Activated CD8-positive, alpha-beta memory T cell treated with anti-CD3 and anti-CD28 coated beads, Interleukin-2, amount 50 U/mL, for 4 hours (primary cell): Measurements from ENCODE around the gene GTPBP6.
A peak's percentile ranks its signal among the peaks of the same experiment; 100 is the strongest.
"Not testable (repeated sequence)": the region's sequence is repeated elsewhere in the genome, so short reads cannot be mapped to it uniquely, and the experiment has no call there.

Experiments used
- DNase-seq: peaks from one replicate; pipeline ENCODE4 v3.0.0-alpha.2; 2020

GTPBP6 gene

GRCh38 chrX:316351-317325 lies 2.0 kb downstream of the GTPBP6 start:
- no peak for DNase-seq

GRCh38 chrX:314781-315595 lies 3.6 kb downstream of the GTPBP6 start:
- DNase-seq: peak; percentile 15

GRCh38 chrX:314049-314448 lies 4.5 kb downstream of the GTPBP6 start:
- DNase-seq: peak; percentile 14

GRCh38 chrX:313546-313945 lies 5.0 kb downstream of the GTPBP6 start:
- peak; percentile 4 for DNase-seq

- peak; percentile 14 for DNase-seq
These were observed 5.8 kb downstream of the GTPBP6 start for GRCh38 chrX:312621-313331.

- DNase-seq: peak; percentile 13
These were observed 7.2 kb downstream of the GTPBP6 start for GRCh38 chrX:311156-312129.

- no peak for DNase-seq
These were observed 7.9 kb downstream of the GTPBP6 start for GRCh38 chrX:310621-311155.

GRCh38 chrX:308821-309520 lies 9.6 kb downstream of the GTPBP6 start:
- peak; percentile 5 for DNase-seq

GRCh38 chrX:307261-308111 lies 11.1 kb downstream of the GTPBP6 start:
- peak; percentile 12 for DNase-seq

- DNase-seq: not testable (repeated sequence)
These were observed 11.9 kb downstream of the GTPBP6 start for GRCh38 chrX:306614-307251.

- peak; percentile 13 for DNase-seq
These were observed 12.6 kb downstream of the GTPBP6 start for GRCh38 chrX:305781-306613.

GRCh38 chrX:302975-303374 lies 15.6 kb downstream of the GTPBP6 start:
- DNase-seq: no peak

GRCh38 chrX:300334-300733 lies 18.3 kb downstream of the GTPBP6 start:
- no peak for DNase-seq

- DNase-seq: no peak
These were observed 19.6 kb downstream of the GTPBP6 start for GRCh38 chrX:298993-299392.

- no peak for DNase-seq
These were observed 23.5 kb downstream of the GTPBP6 start for GRCh38 chrX:295136-295535.

- peak; percentile 6 for DNase-seq
These were observed 25.4 kb downstream of the GTPBP6 start for GRCh38 chrX:292900-293897.

GRCh38 chrX:291411-291901 lies 27.1 kb downstream of the GTPBP6 start:
- DNase-seq: peak; percentile 13
